Measurements from ENCODE around the gene MATCAP1. TPM values are rescaled to one million over a fixed set of nuclear protein-coding genes. Genes with fewer than 3 reads are reported as not detected.

MATCAP1 gene
- total RNA-seq, 1 experiment from 2014 or later: 36.5 TPM

GRCh38 chr16:67164599-67165061 lies 19.1 kb downstream of the MATCAP1 start, which contains the start of gene HSF4:
Gene HSF4, plus strand, starts transcription at chr16:67164745. Its CDS starts 67 bp downstream, at chr16:67164812.
- Mint-ChIP-seq H3K27ac (ENCODE audit: unreplicated experiment) (no peak within 1 kb of the TSS), H3K36me3 (ENCODE audit: insufficient read depth, unreplicated experiment) (peaks cover 43% of the 10 kb centered on the region), H3K4me1 (ENCODE audit: low read depth, unreplicated experiment) (peaks cover under 1% of the 10 kb centered on the region), H3K27me3 (ENCODE audit: unreplicated experiment) (no peaks in the 10 kb centered on the region), H3K4me3 (ENCODE audit: low read depth, unreplicated experiment) (peak within 1 kb of the TSS; percentile 28), H3K9me3 (ENCODE audit: low read depth, unreplicated experiment) (no peaks in the 10 kb centered on the region)
- CTCF ChIA-PET: no interaction called here
- BruUV-seq (replicated peaks): no TSS peak
- no peak for TF ChIP-seq CTCF (IDR thresholded peaks at IDR 0.05; ENCODE audit: unreplicated experiment)
- no peak for DNase-seq
- intact Hi-C loops (cut with micrococcal nuclease; ENCODE audit: unreplicated experiment): loop anchor here (5.0 kb wide), 1 partner anchor 57 kb away; the partner anchor contains the start of gene PHAF1

GRCh38 chr16:67163999-67164558 lies 19.7 kb downstream of the MATCAP1 start:
- Mint-ChIP-seq H3K4me1 (ENCODE audit: low read depth, unreplicated experiment) (no peaks in the 10 kb centered on the region), H3K36me3 (ENCODE audit: insufficient read depth, unreplicated experiment) (peaks cover 47% of the 10 kb centered on the region), H3K27me3 (ENCODE audit: unreplicated experiment) (no peaks in the 10 kb centered on the region), H3K9me3 (ENCODE audit: low read depth, unreplicated experiment) (no peaks in the 10 kb centered on the region), H3K4me3 (ENCODE audit: low read depth, unreplicated experiment) (peak overlapping the region; percentile 28), H3K27ac (ENCODE audit: unreplicated experiment) (no peak overlapping the region)
- DNase-seq: no peak
- no peak for TF ChIP-seq CTCF (IDR thresholded peaks at IDR 0.05; ENCODE audit: unreplicated experiment)
- CTCF ChIA-PET: no interaction called here
- no TSS peak for BruUV-seq (replicated peaks)
- intact Hi-C loops (cut with micrococcal nuclease; ENCODE audit: unreplicated experiment): loop anchor here (5.0 kb wide), 1 partner anchor 57 kb away; the partner anchor contains the start of gene PHAF1

- Mint-ChIP-seq H3K36me3 (ENCODE audit: insufficient read depth, unreplicated experiment) (peaks cover 54% of the 10 kb centered on the region), H3K9me3 (ENCODE audit: low read depth, unreplicated experiment) (no peaks in the 10 kb centered on the region), H3K27ac (ENCODE audit: unreplicated experiment) (no peak overlapping the region), H3K4me3 (ENCODE audit: low read depth, unreplicated experiment) (peak overlapping the region; percentile 28), H3K27me3 (ENCODE audit: unreplicated experiment) (no peaks in the 10 kb centered on the region), H3K4me1 (ENCODE audit: low read depth, unreplicated experiment) (peaks cover 5% of the 10 kb centered on the region)
- CTCF ChIA-PET: interaction anchor here (0.6 kb wide), 1 partner anchor 413 kb away, joined by 8 read pairs; no protein-coding TSS in a partner anchor
- DNase-seq: no peak
- TF ChIP-seq CTCF (IDR thresholded peaks at IDR 0.05; ENCODE audit: unreplicated experiment): no peak
- intact Hi-C loops (cut with micrococcal nuclease; ENCODE audit: unreplicated experiment): loop anchor here (5.0 kb wide), 1 partner anchor 56 kb away; the partner anchor contains the start of gene PHAF1
- no TSS peak for BruUV-seq (replicated peaks)
Observed at GRCh38 chr16:67163164-67163998, 20.4 kb downstream of the MATCAP1 start.

- Mint-ChIP-seq H3K4me1 (ENCODE audit: low read depth, unreplicated experiment) (peaks cover 13% of the 10 kb centered on the region), H3K4me3 (ENCODE audit: low read depth, unreplicated experiment) (no peak overlapping the region)
Observed at GRCh38 chr16:67162506-67163163, 21.1 kb downstream of the MATCAP1 start.

More at GRCh38 chr16:67162506-67163163, 21.1 kb downstream of the MATCAP1 start:
- CTCF ChIA-PET: interaction anchor here (0.6 kb wide), 1 partner anchor 414 kb away, joined by 8 read pairs; no protein-coding TSS in a partner anchor
- DNase-seq: no peak
- Mint-ChIP-seq H3K36me3 (ENCODE audit: insufficient read depth, unreplicated experiment) (peaks cover 61% of the 10 kb centered on the region), H3K9me3 (ENCODE audit: low read depth, unreplicated experiment) (no peaks in the 10 kb centered on the region), H3K27me3 (ENCODE audit: unreplicated experiment) (no peaks in the 10 kb centered on the region), H3K27ac (ENCODE audit: unreplicated experiment) (no peak overlapping the region)
- no peak for TF ChIP-seq CTCF (IDR thresholded peaks at IDR 0.05; ENCODE audit: unreplicated experiment)
- BruUV-seq (replicated peaks): no TSS peak
- intact Hi-C loops (cut with micrococcal nuclease; ENCODE audit: unreplicated experiment): loop anchor here (5.0 kb wide), 1 partner anchor 55 kb away; the partner anchor contains the start of gene PHAF1

Data from Calu3 (cell line).